ENCODE results near the gene IGF1R.

IGF1R gene

DNA sequence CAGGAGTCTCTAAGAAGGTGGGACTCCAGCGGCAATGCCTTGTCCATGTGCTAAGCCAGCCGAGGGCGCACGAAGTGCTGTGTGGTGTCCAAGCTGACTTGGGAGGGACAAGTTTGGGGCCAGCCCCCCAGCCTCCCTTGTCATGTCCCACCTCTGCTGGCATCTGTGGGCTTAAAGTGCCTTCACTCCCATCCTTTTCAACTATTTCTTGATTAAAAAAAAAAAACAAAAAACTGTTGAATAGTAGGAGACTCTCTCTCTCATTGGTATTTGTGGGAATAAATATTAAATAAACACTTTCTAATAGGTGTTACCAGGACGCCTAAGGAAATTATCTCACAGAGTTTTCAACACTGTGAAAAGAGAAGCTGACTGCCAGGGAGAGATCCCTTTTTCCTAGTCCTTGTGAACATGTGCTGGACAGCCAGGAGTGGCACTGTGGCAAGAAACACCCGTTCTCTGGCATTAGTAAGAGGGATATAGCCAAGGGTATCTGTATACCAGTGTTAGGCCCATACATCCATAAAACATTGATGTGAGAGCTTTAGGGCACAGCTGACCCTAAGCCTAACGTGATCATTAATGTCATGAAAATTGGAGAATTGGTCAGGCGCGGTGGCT lies 158.0 kb downstream of the IGF1R start:
- FAIRE-seq (no peak), DNase-seq (ENCODE audit: extremely low spot score, insufficient read length, low read depth) (no peak)

DNA sequence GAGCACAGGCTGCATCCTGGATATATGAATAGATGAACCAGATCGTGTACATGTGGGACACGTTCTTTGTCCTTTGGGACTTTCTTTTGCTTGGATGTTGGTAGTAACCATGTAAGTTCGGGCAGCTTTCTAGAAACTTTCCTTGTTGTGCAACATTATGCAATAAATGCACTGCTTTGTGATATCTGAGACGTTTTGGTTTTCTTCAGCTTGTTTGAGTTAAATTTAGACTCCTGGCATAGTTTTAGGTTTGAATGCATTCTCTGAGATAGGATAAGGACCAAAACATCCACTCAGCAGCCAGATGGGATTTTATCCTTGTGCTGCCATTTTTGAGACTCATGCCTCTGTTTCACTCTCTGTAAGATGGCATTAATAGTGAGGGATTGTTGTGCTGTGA lies 158.9 kb downstream of the IGF1R start:
- no peak for FAIRE-seq
- no peak for DNase-seq (ENCODE audit: extremely low spot score, insufficient read length, low read depth)

DNA sequence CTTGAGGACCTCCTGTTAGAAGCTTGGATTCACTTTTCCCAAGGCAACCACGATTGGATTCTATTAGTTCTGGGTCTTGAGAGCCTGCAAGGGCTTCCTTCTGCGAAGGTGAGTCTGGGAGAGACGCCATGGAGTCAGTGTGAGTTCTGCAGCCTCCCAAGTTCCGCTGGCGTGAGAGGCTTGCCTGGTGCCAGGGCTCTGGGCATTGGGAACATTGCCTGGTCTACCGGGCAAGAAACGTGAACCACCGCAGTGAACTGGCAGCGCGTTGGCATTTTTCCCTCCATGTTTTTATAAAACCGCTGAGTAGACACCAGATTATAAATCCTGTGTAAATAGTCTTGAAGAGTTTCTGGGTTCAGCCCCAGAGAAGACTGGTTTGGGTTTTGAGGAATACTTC lies 160.9 kb downstream of the IGF1R start:
- FAIRE-seq (no peak), DNase-seq (ENCODE audit: extremely low spot score, insufficient read length, low read depth) (no peak)

DNA sequence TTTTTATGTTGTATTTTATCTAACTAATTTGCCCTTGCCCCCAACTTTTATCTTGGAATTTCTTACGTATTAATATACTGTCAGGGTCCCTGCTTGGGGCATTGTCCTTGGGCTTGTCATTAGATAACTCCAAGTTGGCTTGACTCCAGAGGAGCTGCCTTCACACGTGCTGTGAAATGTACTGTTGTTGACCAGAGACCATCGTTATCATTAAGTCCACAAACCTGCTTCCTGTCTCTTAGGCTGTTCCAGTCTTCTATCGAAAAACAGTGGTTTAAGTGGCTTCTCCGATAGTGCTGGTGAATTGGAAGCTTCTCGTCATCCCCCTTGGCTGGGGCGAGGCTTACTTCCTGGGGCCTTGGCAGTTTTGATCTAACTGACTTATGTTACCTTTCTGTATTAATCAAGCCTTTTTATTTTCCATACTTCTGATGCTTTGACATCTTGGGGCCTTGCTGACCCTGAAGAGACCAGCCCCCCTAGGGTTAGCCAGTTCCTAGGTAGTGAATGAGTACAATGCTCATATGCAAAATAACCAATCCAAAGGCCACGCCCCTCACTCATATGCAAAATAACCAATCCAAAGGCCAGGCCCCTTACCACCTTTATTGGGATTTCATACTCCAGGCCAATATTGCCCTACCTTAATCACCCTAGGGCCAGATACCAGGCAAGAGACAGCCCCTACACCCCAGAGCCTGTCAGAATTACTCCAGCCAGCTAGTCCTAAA lies 164.5 kb downstream of the IGF1R start:
- FAIRE-seq (no peak), DNase-seq (ENCODE audit: extremely low spot score, insufficient read length, low read depth) (no peak)

DNA sequence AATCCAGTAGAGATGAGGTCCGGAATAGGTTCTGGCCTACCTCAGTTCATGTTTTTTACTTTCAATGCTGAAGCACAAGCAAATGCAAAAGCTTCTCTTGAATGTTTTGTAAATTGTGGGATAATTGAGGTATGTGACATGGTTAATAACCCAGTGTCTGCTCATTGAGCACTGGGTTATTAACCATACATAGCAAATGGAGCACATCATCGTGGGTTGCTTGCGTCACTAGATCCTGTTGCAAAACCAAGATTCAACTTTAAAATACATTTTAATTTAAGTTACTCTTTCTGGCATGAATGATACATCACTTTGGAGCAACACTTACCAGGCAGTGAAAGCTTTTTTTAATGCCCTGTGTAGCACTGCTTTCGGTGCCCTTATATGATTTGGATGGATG lies 165.6 kb downstream of the IGF1R start:
- no peak for DNase-seq (ENCODE audit: extremely low spot score, insufficient read length, low read depth)
- FAIRE-seq, result no peak

DNA sequence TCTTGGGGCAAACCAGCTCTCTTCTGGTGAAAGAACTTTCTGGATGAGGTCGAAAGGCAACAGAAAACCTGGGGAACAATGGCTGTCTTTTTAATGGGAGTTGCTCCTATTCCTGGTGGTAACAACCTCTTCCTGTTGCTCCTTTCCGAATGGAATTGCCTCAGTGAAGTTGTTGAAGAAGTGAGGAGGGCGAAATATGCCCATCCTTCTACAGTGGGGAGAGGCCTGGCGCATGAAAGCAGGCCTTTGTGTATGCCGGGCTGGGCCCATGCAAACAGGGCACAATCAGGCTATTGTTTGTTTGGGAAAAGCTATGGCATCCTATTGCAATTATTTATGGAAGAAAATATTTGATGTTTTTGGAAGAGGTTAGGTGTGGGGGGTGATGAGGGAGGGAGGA lies 166.9 kb downstream of the IGF1R start:
- FAIRE-seq (no peak), DNase-seq (ENCODE audit: extremely low spot score, insufficient read length, low read depth) (no peak)

DNA sequence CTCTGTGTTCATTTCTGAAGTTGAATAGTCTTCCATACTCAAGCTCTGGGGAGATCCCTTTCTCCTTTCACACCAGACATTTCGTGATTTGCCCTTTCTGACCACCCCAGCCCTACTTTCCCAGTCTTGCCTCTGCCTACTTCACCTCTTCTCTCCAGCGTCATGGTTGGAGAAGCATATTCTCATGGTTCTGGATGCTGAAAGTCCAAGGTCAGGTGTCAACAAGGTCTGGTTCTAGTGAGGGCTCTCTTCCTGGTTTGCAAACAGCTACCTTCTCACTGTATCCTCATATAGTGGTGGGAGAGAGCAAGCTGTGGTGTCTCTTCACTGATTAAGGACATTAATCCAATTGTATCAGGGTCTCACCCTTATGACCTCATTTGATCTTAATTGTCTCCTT lies 169.4 kb downstream of the IGF1R start:
- FAIRE-seq, result no peak
- no peak for DNase-seq (ENCODE audit: extremely low spot score, insufficient read length, low read depth)

DNA sequence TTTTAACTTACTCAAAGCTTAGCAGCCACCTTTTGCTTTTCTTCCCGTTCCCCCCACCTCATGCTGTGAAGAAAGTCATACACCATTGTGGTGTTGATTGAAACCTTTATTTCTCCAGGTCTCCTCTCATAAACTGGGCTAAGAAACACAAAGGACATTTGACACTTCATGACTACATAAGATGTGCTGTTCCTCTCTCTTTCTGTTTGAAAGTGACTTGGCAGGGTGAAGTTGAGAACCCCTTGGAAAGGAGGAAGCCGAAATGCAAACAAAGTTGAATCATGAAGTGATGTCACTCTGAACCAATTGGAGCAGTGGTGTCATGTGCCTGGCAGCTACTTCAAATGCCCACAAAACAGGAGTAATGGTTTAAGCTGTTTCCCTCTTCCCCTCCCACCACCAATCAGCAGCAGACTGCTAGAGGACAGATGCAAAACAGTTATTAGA lies 174.7 kb downstream of the IGF1R start:
- FAIRE-seq (no peak), DNase-seq (ENCODE audit: extremely low spot score, insufficient read length, low read depth) (no peak)

DNA sequence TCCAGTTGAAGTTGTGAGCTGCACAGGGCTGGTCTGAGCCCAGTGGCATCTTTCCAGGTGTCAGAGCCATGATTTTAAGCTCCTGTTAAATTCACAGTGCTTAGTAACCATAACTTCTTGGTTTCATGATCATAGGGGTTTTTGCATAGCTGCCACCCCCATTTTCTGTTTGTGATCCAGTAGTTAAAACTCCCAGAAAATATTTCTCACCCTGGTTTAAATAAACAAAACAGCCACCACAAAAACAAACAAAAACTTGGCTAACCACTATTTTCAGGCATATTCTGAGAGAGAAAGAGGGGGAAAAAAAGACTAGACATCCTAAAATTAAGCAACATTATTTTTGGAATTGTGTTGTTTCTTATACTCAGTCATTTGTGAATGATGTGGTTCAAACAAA lies 175.3 kb downstream of the IGF1R start:
- DNase-seq (ENCODE audit: extremely low spot score, insufficient read length, low read depth) (no peak), FAIRE-seq (no peak)

DNA sequence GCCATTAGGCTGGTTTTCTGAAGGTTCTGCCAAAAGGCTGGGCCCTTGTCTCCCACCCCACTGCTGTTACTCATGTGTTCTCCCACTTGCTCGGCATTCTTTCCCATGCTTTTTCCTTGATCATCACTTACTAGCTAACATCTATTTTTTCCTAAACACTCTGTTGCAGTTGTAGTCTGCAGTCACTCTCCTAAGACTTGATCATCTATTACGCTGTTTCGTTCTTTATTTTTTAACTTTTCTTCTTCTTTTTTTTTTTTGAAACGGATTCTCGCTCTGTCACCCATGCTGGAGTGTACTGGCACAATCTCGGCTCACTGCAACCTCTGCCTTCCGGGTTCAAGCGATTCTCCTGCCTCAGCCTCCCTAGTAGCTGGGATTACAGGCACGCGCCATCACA lies 176.3 kb downstream of the IGF1R start:
- no peak for FAIRE-seq
- DNase-seq (ENCODE audit: extremely low spot score, insufficient read length, low read depth), result no peak

DNA sequence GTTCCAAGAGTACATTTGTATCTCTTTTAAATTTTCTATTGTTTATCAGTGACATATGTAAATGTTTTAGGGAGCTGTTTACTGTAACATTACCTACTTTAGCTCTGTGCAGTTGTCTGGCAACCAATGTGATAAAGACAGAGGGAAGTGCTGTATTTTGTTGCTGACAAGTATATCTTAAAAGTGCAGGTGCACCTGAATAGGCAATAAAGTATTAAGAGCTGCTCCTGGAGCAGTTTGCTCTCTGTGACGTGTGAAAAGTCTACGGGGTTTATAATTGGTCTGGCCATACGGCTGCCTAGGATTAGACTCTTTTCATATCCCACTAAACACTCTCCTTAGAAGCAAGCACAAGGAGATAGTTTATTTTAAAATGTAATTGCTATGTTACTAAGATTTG lies 178.3 kb downstream of the IGF1R start:
- no peak for DNase-seq (ENCODE audit: extremely low spot score, insufficient read length, low read depth)
- no peak for FAIRE-seq

DNA sequence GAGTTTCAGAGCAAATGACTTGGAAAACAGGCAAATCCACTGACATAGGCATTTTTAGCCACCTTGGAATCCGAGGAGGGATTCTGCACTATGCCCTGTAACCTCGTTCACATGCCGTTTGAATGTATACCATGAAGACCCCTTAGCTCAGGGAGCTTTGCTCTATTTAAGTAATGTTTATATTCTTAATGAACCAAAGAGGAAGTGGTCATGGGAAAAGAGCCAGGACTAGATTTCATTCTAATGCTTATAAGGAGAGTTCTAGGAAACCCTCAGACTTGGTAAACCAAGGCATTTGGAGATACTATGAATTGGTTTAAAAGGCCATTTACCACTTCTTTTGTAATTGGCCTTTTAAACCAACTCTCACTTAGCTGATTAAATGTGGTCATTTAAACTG lies 178.9 kb downstream of the IGF1R start:
- FAIRE-seq, result no peak
- DNase-seq (ENCODE audit: extremely low spot score, insufficient read length, low read depth), result no peak

DNA sequence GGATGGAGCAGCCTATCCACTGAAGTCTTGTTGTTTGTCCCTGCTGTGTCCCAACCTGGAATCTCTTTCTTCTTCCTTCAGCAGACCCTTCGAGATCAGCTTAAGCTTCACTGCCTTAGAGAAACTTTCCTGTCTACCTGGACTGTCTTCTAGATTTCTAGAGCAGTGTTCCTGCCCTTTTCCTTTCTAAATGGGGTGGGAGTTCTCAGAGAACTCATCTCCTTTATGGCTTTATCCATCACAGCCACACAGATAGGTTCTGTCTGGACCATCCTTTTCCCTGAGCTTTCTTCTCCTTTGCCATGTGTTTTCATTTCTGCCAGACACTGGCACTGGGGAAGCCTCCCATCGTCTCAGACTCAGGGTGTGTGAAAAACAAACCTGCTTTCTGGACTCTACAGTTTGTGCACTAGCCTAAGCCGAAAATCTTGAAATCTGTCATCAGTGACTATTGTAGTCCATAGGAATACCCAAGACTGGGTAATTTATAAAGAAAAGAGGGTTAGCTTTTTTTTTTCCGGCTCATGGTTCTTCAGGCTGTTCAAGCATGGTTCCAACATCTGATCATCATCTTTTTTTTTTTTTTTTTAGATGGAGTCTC lies 181.8 kb downstream of the IGF1R start:
- DNase-seq (ENCODE audit: extremely low spot score, insufficient read length, low read depth), result no peak
- no peak for FAIRE-seq

DNA sequence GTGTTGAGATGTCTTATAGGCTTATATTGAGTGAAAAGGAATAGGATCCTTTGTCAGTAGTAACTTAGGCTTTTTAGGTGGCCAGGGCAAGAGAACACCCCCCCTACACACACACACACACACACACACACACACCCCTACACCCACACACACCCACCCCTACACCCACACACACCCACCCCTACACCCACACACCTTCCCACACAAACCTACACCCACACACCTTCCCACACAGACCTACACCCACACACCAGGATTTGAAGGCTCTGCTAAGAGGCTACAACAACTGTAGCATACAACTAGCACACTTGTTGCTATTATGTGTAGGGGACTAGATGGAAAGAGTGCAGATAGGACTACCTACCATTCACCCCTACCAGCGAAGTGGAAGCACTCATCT lies 186.6 kb downstream of the IGF1R start:
- DNase-seq (ENCODE audit: extremely low spot score, insufficient read length, low read depth), result no peak
- FAIRE-seq, result no peak

DNA sequence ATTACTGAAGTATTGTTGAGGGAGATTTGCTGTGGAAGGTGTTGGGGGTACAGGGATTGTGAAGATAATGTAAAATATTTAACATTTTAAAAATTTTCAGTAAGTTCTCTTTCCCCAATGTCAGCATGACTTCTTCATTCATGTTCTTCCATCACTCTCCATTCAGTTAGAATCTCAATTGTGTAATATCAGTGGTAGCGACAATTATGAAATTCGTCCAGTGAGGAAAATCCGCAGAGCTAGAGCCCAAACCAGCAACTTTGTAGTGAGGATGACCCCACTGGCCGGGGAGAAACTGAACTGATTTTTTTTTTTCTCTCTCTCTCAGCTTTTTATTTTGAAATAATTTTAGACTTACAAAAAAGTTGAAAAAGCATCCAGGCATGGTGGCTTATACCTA lies 187.5 kb downstream of the IGF1R start:
- FAIRE-seq, result no peak
- DNase-seq (ENCODE audit: extremely low spot score, insufficient read length, low read depth), result no peak

DNA sequence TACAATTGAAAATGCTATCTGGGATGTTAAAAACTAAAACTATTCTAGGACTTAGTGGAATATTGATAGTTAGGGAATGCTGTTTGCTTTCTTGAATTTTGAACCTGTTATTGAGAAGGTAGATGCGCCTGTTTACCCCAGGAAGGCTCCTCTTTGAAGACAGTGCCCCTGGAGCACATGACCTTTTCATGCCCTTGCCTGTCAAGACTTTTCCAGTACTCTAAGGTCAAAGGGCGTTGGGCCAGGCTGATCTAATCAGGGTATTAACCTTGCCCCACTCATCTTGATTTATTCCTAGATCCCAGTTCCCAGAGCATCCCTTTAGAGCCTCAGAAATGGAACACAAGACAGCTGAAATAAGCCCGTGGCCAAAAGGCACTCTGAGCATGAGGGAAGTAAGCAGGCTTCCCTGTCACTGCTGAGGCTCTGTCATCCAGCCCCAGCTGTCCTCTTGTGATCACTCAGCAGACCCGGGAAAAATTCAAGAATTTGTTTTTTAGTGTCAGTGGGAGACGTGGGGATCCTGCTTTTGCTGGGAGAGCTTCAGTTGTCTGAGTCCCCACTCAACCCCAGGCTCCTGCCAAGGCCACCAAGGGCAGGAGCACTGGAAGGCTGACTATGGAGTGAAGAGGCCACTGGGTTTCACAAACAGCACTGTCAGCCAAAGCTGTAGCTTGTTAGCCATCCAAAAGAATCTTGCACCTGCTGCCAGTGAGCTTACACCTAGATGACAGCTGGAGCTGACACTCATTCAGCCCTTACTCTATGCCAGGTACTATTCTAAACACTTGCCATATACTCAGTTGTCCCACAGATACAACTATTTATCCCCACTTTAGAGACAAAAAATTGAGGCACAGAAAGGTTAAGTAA lies 190.3 kb downstream of the IGF1R start:
- FAIRE-seq, result no peak
- DNase-seq (ENCODE audit: extremely low spot score, insufficient read length, low read depth), result no peak

DNA sequence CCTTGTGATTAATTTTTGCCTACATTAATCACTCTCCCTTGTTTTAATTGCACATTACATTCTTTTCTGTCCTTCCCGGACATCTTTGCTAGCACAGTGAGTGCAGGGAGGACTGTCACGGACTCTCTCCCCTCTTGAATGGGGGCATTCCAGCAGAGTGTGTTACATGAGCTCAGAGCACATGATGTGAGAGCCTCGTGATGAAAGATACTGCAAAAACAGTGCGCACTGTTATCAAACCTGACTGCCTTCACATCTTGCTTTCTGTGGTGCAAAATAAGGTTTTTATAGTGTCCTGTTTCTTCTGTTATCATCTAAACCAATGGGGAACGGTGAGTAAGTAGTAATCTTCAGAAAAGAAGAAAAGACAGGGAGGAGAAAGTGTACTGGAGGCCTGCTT lies 191.7 kb downstream of the IGF1R start:
- DNase-seq (ENCODE audit: extremely low spot score, insufficient read length, low read depth), result no peak
- FAIRE-seq, result no peak

DNA sequence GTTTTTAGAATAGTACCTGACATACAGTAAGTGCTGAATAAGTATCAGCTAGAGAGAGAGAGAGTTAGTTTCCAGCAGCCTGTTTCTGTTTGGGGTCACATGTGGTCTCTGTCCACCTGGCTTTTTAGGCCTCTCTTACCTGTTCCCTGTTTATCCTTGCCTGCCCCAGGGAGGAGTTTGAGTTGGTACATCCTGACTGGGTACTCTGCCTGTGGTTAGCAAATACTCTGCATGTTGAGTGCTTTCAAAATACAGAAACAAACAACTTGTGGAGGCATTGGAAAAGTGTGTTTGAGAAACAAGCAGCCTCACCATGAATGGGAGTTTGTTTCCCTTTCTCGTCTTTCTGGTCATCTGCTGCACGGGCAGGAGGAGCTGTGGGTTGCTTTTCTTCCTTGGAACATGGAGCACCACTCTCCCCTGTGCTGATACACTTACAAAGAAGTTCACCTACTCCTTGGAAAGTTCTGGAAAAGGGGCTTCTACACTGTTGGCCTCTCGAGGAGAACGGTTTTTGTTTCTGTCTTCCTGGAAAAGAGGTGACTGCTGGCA lies 193.2 kb downstream of the IGF1R start:
- DNase-seq (ENCODE audit: extremely low spot score, insufficient read length, low read depth) (no peak), FAIRE-seq (no peak)

DNA sequence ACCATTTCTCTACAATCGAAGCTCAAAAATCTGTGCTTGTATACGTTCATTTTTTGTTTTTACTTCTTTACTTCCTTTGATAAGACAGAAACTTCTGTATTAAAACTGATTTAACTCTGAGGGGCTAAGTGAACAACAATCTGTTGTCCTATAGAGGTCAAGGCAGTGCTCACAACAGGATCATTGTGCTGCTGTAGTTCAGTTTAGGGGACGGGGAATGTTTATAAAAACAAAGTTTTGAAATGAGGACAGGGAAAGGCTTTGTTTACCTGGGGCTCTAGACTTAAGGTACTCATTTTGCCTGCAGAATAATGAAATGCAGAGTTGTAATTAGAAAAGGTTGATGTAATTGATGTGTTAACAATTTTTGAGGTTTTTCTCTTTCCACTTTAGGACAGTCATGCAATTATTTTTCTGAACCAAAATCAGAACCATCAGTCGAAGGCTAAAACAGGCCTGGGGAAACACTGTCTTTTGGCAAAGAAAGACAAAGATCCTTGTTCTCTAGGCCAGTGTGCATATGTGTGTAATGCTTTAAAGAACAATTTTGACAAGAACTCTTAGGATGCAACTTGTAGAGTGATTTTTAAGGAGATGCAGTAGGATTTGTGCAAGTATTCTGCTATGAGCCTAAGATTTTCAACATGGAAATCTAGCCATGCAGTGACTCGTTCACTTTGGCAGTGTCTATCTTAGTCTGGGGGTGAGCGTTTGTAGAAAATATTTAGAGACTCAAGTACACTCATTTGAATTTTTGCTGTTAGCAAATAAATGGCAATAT lies 194.0 kb downstream of the IGF1R start:
- DNase-seq (ENCODE audit: extremely low spot score, insufficient read length, low read depth) (no peak), FAIRE-seq (no peak)

DNA sequence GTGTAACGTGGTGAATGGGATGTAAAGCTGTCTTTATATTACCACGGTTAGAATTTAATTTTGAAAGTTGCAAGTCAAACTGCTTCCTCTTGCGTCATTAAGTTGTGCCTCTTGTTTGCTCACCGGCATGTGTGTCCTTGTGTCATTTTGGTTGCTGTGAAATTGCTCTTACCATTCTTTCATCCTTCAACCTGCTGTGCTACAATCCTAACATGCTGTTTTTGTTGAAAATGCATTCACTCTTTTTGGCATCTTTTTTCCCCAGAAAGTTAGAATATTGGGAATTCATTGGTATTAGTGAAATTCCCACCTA lies 194.6 kb downstream of the IGF1R start:
- DNase-seq (ENCODE audit: extremely low spot score, insufficient read length, low read depth), result no peak
- no peak for FAIRE-seq

All from GM18507 (cell line).